HT1080 (cell line): ENCODE results near the gene GALNT1. TPM values are rescaled to one million over a fixed set of nuclear protein-coding genes. Genes with fewer than 3 reads are reported as not detected.

Source experiments
- DNase-seq: peaks from one replicate; pipeline ENCODE4 v3.0.0-alpha.2; 2015; ENCODE audit warnings: low read depth
- total RNA-seq: library from RNA; depleted of rRNA; stranded (reverse); fragments of >200 nt; shearing (Covaris generic); gene quantifications from 2 replicates; pipeline ENCODE4 v1.2.3, GENCODE V29; 2014

The GALNT1 gene
- total RNA-seq, 1 experiment from 2014 or later = 59.5 TPM

- peak; percentile 93 for DNase-seq
These were observed 35.3 kb downstream of the GALNT1 start for GRCh38 chr18:35616664-35617423.

- no peak for DNase-seq
These were observed 36.3 kb downstream of the GALNT1 start for GRCh38 chr18:35617865-35618264.

- DNase-seq = no peak
These were observed 36.7 kb downstream of the GALNT1 start for GRCh38 chr18:35618289-35618688.

GRCh38 chr18:35618696-35619095, 37.2 kb downstream of the GALNT1 start:
- no peak for DNase-seq

GRCh38 chr18:35619464-35619863, 37.9 kb downstream of the GALNT1 start:
- DNase-seq = no peak

GRCh38 chr18:35619941-35620340, 38.4 kb downstream of the GALNT1 start:
- DNase-seq = no peak

DNA sequence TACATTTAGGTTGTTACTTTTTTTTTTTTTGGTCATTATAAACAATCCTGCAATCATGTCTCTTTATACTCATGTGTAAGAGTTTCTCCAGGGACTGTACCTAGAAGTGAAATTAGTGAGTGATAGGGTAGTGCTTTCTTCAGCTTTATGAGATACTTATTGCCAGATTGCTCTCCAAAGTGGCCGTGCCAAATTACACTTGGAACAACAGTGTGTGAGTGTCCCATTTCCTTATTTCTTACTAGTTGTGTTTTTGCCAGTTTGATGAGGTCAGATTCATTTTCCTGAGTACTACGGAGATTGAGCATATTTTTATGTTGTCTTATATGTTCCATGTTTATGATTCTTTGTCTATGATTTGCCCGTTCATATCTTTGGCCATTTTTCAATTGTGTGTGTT, 39.2 kb downstream of the GALNT1 start:
- DNase-seq = no peak

DNA sequence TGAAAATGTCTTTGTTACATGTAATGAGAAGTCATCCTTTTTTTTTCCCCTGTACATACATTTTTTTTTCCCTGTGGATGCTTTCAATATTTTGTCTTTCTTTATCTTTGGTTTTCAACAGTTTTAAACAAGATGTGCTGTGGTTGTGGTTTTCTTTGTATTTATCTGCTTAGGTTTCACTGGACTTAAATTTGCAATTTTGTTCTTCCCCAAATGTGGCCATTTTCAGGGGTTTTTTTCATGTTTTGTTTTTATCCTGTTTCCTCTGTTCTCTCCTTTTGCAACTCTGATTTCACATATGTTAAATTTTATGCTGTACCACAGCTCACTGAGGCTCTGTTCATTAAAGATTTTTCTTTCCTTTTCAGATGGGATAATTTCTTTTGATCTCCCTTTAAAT, 41.7 kb downstream of the GALNT1 start:
- DNase-seq = no peak

DNA sequence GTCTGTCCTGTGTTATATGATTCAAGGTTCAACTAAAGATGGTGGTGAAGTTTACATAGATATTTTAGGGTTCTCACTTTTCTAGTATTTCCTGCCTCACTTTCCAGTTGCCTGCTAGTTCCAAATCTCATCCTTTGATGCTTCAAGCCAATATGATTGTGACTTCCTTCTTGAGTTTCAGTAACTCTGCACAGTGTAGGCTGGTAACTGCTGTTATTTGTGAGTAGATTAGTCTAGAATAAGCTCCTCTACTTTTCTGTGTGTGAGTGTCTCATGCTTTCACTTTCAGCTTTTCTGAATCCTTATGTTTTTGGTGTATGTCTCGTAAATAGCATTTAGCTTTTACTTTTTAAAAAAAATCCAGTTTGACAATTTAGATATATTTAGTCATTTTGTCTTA, 42.6 kb downstream of the GALNT1 start:
- DNase-seq = no peak

GRCh38 chr18:35625232-35625631, 43.7 kb downstream of the GALNT1 start:
- no peak for DNase-seq

DNA sequence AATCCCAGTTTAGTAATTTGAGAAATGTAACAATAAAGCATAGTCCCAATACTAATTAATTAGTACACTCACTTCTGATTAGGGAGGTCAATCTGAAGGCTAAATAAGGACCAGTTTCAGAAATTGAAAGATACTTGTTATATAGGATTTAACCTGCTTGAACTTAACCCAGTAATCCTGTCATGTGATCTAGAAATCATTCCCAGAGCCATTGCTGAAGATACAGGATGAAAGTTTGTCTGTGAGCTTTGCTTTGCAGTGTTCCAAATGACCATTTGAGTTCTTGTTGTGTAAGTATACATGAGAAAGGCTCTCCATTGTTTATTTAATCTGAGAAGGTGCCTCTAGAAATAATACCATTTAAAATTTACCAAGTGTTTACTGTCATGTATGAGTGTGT, 52.2 kb downstream of the GALNT1 start:
- no peak for DNase-seq

GRCh38 chr18:35634323-35634722, 52.8 kb downstream of the GALNT1 start:
- no peak for DNase-seq

DNA sequence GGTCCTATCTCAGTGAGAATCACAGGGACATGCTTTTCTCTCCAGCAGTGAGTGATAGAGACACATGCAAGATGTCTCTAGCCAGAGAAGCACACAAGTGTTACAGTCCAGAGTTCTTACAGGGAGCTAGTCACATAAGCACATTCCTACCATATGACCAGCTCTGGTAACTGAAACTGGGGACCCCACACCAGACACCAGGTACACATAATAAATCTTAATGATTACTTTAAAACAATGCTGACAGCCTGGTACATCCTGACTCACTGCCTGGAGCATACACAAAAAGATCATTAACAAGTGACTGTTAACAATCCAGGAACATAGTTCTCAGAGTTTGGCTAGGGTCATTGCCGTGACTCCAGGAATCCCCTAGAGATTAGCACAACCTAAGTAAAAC, 53.6 kb downstream of the GALNT1 start:
- DNase-seq = no peak

DNA sequence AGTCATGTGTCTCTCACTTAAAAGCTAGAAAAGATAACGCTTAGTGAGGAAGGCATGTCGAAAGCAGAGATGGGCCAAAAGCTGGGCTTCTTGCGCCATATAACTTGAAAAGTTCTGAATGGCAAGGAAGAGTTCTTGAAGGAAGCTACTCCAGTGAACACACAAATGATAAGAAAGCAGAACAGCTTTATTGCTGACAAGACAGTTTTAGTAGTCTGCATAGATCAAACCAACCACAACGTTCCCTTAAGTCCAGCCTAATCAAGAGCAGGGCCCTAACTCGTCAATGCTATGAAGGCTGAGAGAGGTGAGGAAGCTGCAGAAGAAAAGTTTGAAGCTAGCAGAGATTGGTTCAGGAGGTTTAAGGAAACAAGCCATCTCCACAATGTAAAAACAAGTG, 55.7 kb downstream of the GALNT1 start:
- DNase-seq = no peak

DNA sequence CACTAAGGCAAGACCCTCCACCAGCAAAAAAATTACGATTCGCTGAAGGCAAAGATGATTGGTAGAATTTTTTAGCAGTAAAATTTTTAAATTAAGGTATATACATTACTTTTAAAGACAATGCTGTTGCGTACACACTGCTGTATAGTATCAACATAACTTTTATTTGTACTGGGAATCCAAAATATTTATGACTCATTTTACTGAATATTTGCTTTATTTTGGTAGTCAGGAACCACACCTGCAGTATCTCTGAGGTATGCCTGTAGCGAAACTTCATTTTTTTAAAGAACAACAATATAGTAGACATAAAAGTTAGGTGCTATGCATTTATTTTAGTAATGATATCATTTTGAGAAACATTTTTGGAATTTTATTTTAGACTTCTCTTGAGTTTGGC, 57.8 kb downstream of the GALNT1 start:
- DNase-seq = no peak

GRCh38 chr18:35641467-35641866, 59.9 kb downstream of the GALNT1 start:
- no peak for DNase-seq

GRCh38 chr18:35641916-35642315, 60.4 kb downstream of the GALNT1 start:
- DNase-seq = no peak

DNA sequence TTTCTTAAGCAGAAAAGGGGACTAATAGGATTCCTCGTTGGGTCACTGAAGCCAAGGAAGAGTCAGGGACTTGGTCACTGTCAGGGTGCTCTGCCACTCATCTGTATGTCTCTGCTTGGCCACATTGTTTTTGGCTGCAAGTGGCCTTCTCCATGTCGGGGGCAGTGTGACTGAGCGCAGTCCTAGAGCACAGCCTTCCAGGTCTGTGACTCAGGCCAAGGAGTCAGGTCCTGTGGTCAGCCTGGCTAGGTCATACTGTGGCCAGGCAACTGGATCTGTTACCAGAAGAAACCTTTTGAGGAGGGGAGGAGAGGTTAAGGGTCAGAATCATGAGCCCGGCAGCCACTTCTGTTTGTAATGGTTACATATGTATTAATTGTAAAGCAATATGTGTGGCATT, 61.3 kb downstream of the GALNT1 start:
- no peak for DNase-seq

DNA sequence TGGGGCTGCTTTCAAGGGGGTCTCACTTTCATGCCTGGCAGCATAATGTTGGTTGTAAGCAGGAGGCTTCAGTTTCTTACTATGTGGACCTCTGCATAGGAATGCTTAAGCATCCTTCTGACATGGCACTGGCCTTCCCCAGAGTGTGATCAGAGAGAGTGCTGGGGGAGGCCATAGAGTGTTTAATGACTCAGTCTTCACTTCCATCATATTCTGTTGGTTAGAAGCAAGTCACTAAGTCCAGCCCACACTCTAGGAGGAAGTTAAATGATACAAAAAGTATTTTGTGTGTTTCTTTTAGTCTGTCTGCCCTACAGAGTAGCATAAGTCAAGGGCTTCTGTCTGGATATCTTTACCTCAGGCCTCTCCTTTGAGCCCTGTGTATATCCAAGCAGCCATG, 64.9 kb downstream of the GALNT1 start:
- DNase-seq = no peak

GRCh38 chr18:35653392-35654135, 72.0 kb downstream of the GALNT1 start:
- DNase-seq = no peak

- DNase-seq = no peak
These were observed 76.6 kb downstream of the GALNT1 start for GRCh38 chr18:35658112-35658511.

- DNase-seq = no peak
These were observed 80.1 kb downstream of the GALNT1 start for GRCh38 chr18:35661483-35662146.
